Endothelial cell of umbilical vein (primary cell): ENCODE results near the gene SYNGAP1.

Experiments
- CTCF ChIP-seq, 2 donors: IDR thresholded peaks; 1 replicate in 1 of 2; 2 replicates in 1 of 2; pipeline ENCODE4 v1.5.1; 2011; ENCODE audit warnings: low read length in 2 of 2, mild to moderate bottlenecking in 2 of 2, moderate library complexity in 2 of 2, control low read depth in 1 of 2, inconsistent platforms in 1 of 2, low read depth in 1 of 2; ENCODE audit not compliant: insufficient read depth in 1 of 2; ENCODE audit errors: extremely low read depth in 1 of 2
- EZH2 ChIP-seq: IDR thresholded peaks from 2 replicates; pipeline ENCODE4 v1.6.1; 2012; ENCODE audit warnings: borderline replicate concordance, low read depth, mild to moderate bottlenecking, moderate library complexity, low read length, inconsistent platforms; ENCODE audit not compliant: severe bottlenecking
- FOS ChIP-seq: IDR thresholded peaks from 2 replicates; pipeline ENCODE4 v1.6.1; 2011; ENCODE audit warnings: mild to moderate bottlenecking, low read length, moderate library complexity, borderline replicate concordance; ENCODE audit not compliant: insufficient read depth
- GATA2 ChIP-seq: IDR thresholded peaks from 2 replicates; pipeline ENCODE4 v1.7.0; 2011; ENCODE audit warnings: low read depth, mild to moderate bottlenecking, moderate library complexity, mixed read lengths, low read length; ENCODE audit not compliant: insufficient read length, insufficient read depth
- JUN ChIP-seq: IDR thresholded peaks from 2 replicates; pipeline ENCODE4 v1.6.1; 2011; ENCODE audit warnings: borderline replicate concordance, low read depth; ENCODE audit not compliant: insufficient read length, insufficient read depth
- MYC ChIP-seq: IDR thresholded peaks from one replicate; pipeline ENCODE4 v1.6.1; 2011; ENCODE audit warnings: mild to moderate bottlenecking, low read depth, low read length
- POLR2A ChIP-seq: IDR thresholded peaks from 2 replicates; pipeline ENCODE4 v1.6.1; 2012; ENCODE audit warnings: low read depth, mild to moderate bottlenecking, control low read depth, low read length
- POLR2AphosphoS5 ChIP-seq: IDR thresholded peaks from 2 replicates; pipeline ENCODE4 v1.6.1; 2012; ENCODE audit warnings: low read depth, mild to moderate bottlenecking, control low read depth, low read length, moderate library complexity; ENCODE audit not compliant: insufficient read depth

- TF ChIP-seq CTCF (IDR thresholded peaks at IDR 0.05; ENCODE audit: extremely low read depth in 1 of 2, insufficient read depth in 1 of 2, low read depth in 1 of 2, low read length in 2 of 2) (no peak), POLR2A (peak; percentile 60), POLR2AphosphoS5 (peak; percentile 61), EZH2 (no peak), GATA2 (no peak), JUN (no peak), MYC (no peak), FOS (no peak)
Measured at GRCh38 chr6:33410050-33410710, 9.7 kb upstream of the SYNGAP1 start.
